ENCODE measurements around the gene SLC25A25. TPM values are rescaled to one million over a fixed set of nuclear protein-coding genes. Genes with fewer than 3 reads are reported as not detected.

Gene SLC25A25
- total RNA-seq, 2 donors from 2014 or later: 12.9 to 13.1 TPM

DNA sequence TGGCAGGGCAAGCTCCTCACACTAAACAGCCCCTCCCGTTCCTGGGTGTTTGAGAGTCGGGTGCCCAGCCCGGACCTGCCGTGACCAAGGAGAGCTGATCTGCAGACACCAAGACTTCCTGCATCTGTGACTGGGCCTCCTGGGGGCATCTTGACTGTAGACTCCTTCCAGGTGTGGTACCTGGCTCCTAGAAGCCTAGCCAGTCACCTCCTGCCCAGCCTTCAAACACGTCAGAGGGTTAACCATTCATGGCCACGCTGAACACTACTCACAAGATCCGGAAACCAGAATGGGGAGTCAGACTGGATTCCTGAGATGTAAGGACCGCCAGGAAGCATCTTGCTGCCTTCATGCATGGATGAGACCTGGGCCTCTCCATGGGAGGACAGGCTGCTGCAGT lies 77.5 kb downstream of the SLC25A25 start:
- Mint-ChIP-seq H3K4me3 (no peak overlapping the region), H3K9me3 (no peaks in the 10 kb centered on the region), H3K36me3 (ENCODE audit: low read depth) (no peaks in the 10 kb centered on the region), H3K27ac (no peak overlapping the region), H3K27me3 (ENCODE audit: insufficient read depth) (peaks cover 4% of the 10 kb centered on the region), H3K4me1 (no peaks in the 10 kb centered on the region)
- Histone ChIP-seq H3K27ac (ENCODE audit: low read depth, low read length) (no peak overlapping the region), H3K9me3 (ENCODE audit: control insufficient read depth, low read length) (no peaks in the 10 kb centered on the region), H3K9ac (ENCODE audit: extremely low read depth, low read length, poor library complexity, severe bottlenecking) (no peak overlapping the region), H3K4me3 (ENCODE audit: low read length) (no peak overlapping the region), H3K27me3 (ENCODE audit: control insufficient read depth, insufficient read depth, low read length, poor library complexity, severe bottlenecking) (no peaks in the 10 kb centered on the region), H3K36me3 (ENCODE audit: control insufficient read depth, insufficient read depth, low read length) (no peaks in the 10 kb centered on the region), H3K4me1 (ENCODE audit: control insufficient read depth, insufficient read depth, low read length) (no peaks in the 10 kb centered on the region)
- DNase-seq: no peak
- TF ChIP-seq CTCF (conservative IDR thresholded peaks at IDR 0.05): no peak
- WGBS, 2 experiments (ENCODE audit: insufficient coverage in 1 of 2, insufficient read length in 1 of 2): 71 to 81% methylated on average over 6 to 8 of the region's 8 CpGs

DNA sequence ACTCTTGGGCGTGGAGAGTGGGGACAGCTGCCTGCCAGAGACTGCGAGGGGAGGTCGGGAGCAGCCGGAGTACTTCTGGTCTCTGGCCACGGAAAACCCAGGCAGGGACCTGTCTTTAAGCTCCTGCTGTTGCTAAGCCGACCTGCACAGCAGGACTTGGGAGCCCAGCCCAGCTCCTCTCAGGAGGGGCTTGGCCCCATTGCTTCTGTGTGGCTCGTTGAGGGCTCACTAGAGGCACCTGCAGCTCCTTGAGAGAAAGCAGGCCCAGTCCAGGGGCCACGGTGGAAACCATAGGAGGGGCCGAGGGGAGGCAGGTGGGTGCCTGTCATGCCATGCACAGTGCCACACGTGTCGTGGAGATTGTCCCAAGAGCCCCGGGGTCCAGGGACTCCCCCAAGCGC lies 77.9 kb downstream of the SLC25A25 start:
- Histone ChIP-seq H3K9me3 (ENCODE audit: control insufficient read depth, low read length) (no peaks in the 10 kb centered on the region), H3K36me3 (ENCODE audit: control insufficient read depth, insufficient read depth, low read length) (no peaks in the 10 kb centered on the region), H3K27ac (ENCODE audit: low read depth, low read length) (no peak overlapping the region), H3K27me3 (ENCODE audit: control insufficient read depth, insufficient read depth, low read length, poor library complexity, severe bottlenecking) (no peaks in the 10 kb centered on the region), H3K4me3 (ENCODE audit: low read length) (no peak overlapping the region), H3K9ac (ENCODE audit: extremely low read depth, low read length, poor library complexity, severe bottlenecking) (no peak overlapping the region), H3K4me1 (ENCODE audit: control insufficient read depth, insufficient read depth, low read length) (no peaks in the 10 kb centered on the region)
- Mint-ChIP-seq H3K9me3 (no peaks in the 10 kb centered on the region), H3K4me3 (no peak overlapping the region), H3K36me3 (ENCODE audit: low read depth) (no peaks in the 10 kb centered on the region), H3K4me1 (peaks cover 3% of the 10 kb centered on the region), H3K27me3 (ENCODE audit: insufficient read depth) (peaks cover 7% of the 10 kb centered on the region), H3K27ac (no peak overlapping the region)
- no peak for TF ChIP-seq CTCF (conservative IDR thresholded peaks at IDR 0.05)
- no peak for DNase-seq
- 86 to 90% methylated on average over 9 to 13 of the region's 13 CpGs for WGBS, 2 experiments (ENCODE audit: insufficient coverage in 1 of 2, insufficient read length in 1 of 2)

- WGBS, 2 experiments (ENCODE audit: insufficient coverage in 1 of 2, insufficient read length in 1 of 2): 92% methylated on average over 5 to 8 of the region's 8 CpGs
- no peak overlapping the region for H3K9ac ChIP-seq (ENCODE audit: extremely low read depth, low read length, poor library complexity, severe bottlenecking)
- no peaks in the 10 kb centered on the region for H3K4me1 ChIP-seq (ENCODE audit: control insufficient read depth, insufficient read depth, low read length)
- no peak for TF ChIP-seq CTCF (conservative IDR thresholded peaks at IDR 0.05)
- Mint-ChIP-seq H3K27me3 (ENCODE audit: insufficient read depth) (peaks cover 7% of the 10 kb centered on the region), H3K4me3 (no peak overlapping the region), H3K9me3 (no peaks in the 10 kb centered on the region), H3K4me1 (peaks cover 3% of the 10 kb centered on the region), H3K27ac (no peak overlapping the region), H3K36me3 (ENCODE audit: low read depth) (no peaks in the 10 kb centered on the region)
- H3K27me3 ChIP-seq (ENCODE audit: control insufficient read depth, insufficient read depth, low read length, poor library complexity, severe bottlenecking): no peaks in the 10 kb centered on the region
- no peak for DNase-seq
- H3K4me3 ChIP-seq (ENCODE audit: low read length): no peak overlapping the region
- no peak overlapping the region for H3K27ac ChIP-seq (ENCODE audit: low read depth, low read length)
- H3K9me3 ChIP-seq (ENCODE audit: control insufficient read depth, low read length): no peaks in the 10 kb centered on the region
- H3K36me3 ChIP-seq (ENCODE audit: control insufficient read depth, insufficient read depth, low read length): no peaks in the 10 kb centered on the region
Observed at GRCh38 chr9:128146591-128147120, 78.6 kb downstream of the SLC25A25 start.

Measured in endodermal cell (in vitro differentiated cells).